Smooth muscle cell of the umbilical artery (primary cell): ENCODE results near the gene PHF3. TPM values are rescaled to one million over a fixed set of nuclear protein-coding genes. Genes with fewer than 3 reads are reported as not detected.

ENCODE experiments used
- total RNA-seq: library from RNA; depleted of rRNA; stranded (reverse); fragments of >200 nt; gene quantifications from 2 replicates; pipeline ENCODE4 v1.2.3, GENCODE V29; 2014

The PHF3 gene
- 52.0 and 61.4 TPM in 2 replicates for total RNA-seq

DNA sequence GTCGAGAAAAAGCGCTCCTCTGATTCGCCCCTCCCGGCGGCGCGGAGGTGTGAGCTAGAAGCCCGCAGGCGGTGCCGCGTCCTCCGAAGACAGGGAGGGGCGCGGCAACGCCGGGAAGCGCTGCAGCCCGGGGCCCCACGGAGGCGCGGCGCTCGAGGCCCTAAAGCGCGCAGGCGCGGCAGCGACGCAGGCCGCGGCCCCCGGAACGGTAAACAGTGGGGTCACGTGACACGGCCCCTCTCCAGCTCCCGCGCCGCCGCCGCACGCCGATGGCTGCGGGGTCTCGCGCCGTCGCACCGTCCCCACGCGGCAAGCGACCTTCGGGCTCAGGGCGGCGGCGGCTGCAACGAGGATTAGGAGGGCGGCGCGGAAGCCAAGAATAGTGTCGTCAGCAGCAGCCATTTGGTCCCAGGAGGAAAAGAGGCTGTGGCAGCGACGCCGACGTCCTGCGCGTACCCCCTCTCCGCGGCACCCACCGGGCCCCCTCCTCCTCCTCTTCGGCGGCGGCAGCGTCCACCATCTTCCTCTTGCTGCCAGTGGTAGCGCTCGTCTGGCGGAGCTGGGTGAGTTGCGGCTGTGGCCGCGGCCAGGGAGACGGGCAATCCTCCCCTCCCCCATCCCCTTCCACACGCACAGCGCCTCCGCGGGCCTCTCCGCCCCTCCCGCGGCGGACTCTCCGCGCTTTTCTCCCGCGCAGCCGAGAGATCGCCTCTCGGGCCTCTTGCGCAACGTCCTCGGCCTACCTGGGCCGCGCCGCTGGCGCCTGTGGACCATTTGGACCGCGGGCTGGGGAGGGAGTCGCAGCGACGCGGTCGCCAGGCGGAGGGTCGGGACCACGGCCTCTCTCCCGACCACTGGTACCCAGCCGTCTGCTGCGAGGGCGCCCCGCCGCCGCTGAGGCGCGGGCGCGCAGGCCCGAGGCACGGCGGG lies at the start of gene PHF3:
TSS of gene PHF3 (plus strand) at position 215 of the 930 bp plus-strand sequence. CDS start 10,750 bp downstream, outside the sequence.

Other genes starting within 250 kb of the PHF3 start
- 112 and 143 TPM in 2 replicates for gene PTP4A1, start 63.3 kb upstream of the PHF3 start, total RNA-seq